OCI-M2 (cell line): ENCODE data around the gene SLC27A5.
"Not testable (repeated sequence)": the region's sequence is repeated elsewhere in the genome, so short reads cannot be mapped to it uniquely, and the experiment has no call there.

Experiments used
- DNase-seq: peaks from one replicate; lab custom pipeline; 2025; ENCODE audit not compliant: unreplicated experiment; lab: John Stamatoyannopoulos, UW

SLC27A5 gene

DNA sequence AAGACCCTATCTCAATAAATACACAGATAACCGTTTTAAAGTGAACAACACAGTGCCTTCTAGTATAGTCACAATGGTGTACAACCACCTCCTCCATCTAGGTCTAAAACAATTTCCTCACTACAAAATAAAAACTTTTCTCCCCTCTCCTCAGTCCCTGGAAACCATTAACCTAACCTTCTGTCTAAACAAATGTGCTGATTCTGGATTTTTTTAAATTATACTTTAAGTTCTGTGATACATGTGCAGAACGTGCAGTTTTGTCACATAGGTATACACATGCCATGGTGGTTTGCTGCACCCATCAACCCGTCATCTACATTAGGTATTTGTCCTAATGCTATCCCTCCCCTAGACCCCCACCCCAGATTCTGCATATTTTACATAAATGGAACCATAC lies 17.6 kb upstream of the SLC27A5 start:
- no peak for DNase-seq

DNA sequence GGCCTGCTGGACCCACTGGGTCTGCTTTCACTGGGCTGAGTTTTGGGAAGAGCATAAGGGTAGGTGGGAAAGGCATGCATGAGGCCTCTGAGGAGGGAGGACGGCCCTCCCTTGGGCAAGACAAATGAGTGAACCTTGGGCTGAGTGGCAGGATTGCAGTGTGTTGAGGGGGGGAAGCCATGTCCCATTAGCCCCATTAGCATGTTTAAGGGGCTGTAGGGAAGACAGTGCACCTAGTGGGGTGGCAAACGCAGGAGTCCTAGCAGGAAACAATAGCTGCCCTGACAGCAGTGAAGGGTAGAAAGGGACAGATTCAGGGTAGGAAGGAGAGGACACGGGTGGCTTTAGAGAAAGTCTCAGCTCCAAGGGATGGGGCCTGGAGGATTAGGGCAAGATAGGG lies 10.9 kb upstream of the SLC27A5 start:
- no peak for DNase-seq

DNA sequence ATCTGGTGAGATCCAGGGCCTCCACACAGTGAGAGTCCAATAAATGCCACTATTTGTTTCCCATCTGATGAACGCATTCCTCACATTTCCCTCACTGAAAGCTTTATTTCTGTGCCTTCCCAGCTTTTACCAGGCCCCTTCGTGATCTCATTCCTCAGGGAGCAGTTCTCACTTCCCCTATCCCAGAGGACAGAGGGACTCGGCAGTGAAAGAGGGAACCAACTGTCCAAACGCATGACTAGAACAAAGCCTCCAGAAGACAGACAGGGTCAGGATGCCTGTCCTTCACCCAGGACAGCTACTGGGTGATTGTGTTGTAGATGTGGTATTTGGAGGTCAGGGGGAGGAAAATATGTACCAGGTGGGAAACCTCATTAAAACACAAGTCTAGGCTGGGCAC lies 9.9 kb upstream of the SLC27A5 start:
- DNase-seq = no peak

DNA sequence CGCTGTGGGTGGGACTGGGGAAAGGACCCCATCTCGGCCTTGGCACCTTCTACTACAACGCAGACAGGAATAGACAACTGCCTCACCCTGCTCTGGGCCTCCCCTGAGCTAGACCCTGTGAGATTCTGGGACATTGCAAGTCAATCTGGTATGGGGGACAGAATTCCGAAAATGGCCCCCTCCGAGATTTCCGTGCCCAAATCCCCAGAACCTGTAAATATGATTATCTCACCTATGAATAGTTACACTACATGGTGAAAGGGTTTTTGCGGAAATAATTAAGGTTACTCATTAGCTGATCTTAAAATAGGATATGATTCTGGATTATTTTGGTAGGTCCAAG lies 8.4 kb upstream of the SLC27A5 start:
- no peak for DNase-seq

DNA sequence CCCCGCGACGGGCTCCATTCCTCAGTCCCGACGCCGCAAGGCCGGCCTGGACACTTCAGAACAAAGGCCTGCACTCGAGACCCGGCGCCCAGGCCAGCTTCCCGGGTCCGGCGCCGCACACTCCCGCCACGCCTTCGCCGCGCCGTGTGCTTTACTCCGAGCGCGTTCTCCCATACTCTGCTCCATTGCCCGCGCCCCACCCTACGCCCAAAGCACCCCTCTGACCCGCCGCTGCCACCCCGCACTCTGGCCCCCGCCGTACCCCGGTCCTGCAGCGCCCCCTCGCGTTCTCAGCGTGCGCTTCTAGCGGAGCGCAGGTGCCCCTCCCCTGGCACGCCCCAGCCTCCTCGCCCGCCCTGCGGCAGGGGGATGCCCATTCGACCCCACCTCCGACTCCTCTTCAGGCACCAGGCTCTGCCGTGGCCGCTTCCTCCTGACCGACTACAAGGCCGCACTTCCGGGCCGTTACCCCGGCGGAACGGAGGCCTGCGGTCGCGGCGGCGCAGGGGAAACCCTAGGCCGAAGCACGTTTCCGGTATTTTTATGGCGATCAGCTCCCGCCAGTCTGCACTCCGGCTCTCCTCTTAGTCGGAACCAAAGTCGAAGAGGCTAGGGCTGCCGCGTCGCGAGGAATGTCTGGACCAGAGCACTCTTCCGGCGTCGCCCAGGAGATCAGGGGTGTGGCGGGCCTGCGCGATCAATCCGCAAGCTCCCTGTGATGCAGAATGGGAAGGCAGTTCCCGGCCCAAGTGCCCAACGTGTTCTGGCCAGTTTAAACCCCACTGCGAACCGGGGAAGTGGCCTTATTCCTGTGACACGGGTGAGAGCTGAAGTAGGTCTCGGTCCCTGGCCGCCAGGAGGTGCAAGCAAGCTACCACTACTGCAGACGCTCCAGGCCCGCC lies 7.8 kb upstream of the SLC27A5 start, which contains the start of gene ZBTB45:
TSS of gene ZBTB45 (minus strand) at position 456 of the 902 bp plus-strand sequence. CDS start 2,137 bp downstream, outside the sequence.
- DNase-seq = peak; percentile 89

DNA sequence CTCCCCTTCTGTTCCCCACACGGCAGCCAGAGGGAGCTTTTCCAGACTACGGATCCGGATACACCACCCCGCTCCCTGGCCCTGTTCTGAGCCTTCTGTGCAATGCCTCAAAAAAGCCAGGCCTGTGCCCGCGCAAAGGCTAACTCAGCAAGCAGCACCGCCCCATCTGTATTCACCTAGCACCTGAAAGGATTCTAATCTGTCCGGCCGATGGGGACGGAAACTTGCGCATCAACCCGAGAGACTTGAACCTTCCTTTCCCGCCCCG lies 7.2 kb upstream of the SLC27A5 start:
- no peak for DNase-seq

DNA sequence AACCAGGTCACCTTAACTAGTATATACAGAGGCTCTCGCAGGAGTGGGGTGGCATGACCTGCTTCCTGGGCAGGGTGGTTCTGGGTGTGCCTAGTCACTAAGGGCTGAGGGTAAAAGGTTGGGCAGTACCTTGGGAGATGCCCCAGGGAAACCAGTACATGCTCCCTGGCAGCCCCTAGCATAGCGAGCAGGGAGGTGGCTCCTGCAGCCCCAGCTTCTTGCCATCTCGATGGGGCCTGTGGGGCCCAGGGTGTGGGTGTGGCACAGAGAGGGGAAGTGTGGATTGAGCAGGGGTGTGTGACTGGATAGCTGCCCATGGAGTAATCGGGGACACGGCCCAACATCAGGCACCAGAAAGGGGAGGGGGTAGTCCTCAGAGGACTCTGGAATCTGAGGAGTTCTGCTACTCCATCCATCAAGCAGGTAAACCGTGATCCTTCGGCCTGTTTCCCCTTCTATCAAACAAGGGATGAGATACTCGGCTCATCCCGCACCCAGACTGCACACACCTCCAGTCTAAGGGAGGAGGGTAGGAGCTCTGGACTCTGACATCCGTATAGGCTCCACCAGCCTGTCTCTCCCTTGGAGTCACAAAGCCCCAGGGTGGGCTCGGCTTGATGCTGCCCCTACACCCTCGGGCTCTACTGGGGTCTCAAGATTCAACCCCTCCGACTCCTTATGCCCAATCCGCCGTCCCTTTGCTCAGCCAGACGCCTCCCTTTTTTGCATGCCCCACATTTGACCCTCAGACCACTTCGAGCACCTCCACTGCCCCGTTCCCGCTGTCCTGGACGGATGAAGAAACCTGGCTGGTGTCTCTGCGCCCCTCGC lies 6.7 kb upstream of the SLC27A5 start:
- DNase-seq = no peak

DNA sequence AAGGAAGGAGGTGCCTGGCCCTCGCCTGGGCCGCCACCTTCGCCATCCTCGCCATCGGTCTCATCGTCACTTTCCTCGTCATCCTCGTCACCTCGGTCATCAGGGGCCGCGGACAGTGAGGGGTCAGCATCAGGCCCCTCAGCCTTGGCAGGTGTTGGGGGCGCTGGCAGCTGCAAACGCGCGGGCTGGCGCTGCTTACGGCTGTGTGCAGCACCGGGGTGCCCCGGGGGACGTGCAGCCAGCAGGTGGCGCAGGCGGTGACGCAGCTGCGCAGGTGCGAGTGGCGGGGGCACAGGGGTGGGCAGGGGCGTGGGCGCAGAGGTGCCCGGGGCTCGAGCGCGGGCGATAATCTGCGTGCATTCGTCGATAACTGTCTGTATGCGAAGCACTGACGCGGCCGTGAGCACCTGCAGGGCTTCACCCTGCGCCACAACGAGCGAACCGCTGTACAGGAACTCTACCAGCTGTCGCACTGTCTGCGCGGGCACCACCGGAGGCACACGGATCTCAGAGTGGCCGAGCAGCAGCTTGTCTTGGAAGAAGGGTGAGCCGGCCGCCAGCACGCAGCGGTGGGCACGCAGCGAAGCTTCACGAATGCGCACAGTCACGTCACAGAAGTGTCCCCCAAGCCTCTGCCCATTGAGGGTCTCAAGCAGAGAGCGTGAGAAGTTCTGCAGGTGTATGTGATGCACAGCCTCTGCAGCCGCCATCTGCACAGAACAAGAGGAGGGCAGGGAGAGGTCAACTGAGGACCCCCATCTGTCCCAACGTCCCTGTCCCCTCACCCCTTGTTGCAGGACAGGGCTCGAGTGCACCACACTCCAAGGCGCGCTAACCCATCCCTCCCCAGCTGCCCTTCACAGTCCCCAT lies 5.4 kb upstream of the SLC27A5 start:
- DNase-seq = no peak

DNA sequence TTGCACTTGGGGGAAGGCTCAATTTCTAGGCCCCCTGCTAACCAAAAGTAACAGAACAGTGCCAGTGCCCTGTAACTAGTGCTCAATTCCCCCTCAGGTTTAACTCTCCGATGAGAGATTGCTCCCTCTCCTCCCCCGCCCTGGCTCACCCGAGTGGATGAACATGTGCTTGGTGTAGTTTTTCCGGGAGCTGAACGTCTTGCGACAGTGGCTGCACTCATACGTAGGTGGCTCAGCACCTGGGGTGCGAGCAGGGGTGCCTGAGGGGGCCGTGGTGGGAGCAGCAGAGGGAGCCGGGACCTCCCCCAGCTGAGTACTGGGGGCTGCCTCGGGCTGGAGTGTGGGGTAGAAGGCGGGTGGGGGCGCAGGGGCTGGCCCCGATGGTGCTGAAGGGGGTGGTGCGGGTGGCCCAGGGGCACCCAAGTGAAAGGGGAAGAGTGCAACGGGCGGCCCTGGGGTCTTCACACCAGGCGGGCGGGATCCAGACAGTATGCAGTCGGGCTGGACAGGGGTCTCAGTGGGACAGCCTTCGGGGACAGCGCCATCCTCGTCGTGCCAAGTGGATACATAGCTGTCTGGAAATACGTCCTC lies 4.5 kb upstream of the SLC27A5 start:
- no peak for DNase-seq

DNA sequence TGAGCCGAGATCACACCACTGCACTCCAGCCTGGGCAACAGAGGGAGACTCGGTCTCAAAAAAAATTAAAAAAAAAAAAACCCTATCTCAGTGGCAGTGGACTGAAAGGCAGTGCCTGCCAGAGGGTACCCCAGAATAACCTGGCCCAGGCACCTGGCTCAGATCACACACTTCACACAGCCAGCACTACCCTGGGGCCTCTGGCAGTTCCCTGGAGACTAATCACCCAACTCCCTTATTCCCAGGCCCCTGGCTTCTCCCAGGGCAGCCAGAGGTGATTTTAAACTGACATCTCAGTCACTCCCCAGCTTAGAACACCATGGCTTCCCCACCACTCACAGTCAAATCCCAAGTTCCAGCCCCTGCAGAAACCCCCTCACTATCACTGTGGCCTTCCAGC lies 3.5 kb upstream of the SLC27A5 start:
- DNase-seq = no peak

DNA sequence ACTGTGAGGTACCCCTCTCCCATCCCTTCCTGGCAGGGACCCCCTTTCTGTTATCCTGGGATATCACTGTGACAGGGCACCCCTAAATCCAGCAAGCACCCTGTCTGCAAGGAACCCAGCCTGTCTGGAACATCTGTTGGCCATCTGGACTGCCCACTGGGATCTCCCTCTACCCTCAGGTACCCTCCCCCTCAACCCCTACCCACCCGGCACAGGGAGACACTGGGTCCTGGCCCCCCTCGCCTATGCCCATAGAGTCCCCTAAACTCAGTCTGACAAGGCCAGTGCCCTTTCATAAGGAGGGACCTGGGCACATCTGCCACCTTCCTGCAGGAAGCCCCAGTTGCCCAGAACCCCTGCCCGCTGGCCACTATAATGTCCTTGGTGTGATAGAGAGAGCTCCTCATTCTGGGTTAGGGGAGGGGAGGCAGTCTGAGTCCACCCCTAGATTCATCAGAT lies 2.8 kb upstream of the SLC27A5 start:
- no peak for DNase-seq

DNA sequence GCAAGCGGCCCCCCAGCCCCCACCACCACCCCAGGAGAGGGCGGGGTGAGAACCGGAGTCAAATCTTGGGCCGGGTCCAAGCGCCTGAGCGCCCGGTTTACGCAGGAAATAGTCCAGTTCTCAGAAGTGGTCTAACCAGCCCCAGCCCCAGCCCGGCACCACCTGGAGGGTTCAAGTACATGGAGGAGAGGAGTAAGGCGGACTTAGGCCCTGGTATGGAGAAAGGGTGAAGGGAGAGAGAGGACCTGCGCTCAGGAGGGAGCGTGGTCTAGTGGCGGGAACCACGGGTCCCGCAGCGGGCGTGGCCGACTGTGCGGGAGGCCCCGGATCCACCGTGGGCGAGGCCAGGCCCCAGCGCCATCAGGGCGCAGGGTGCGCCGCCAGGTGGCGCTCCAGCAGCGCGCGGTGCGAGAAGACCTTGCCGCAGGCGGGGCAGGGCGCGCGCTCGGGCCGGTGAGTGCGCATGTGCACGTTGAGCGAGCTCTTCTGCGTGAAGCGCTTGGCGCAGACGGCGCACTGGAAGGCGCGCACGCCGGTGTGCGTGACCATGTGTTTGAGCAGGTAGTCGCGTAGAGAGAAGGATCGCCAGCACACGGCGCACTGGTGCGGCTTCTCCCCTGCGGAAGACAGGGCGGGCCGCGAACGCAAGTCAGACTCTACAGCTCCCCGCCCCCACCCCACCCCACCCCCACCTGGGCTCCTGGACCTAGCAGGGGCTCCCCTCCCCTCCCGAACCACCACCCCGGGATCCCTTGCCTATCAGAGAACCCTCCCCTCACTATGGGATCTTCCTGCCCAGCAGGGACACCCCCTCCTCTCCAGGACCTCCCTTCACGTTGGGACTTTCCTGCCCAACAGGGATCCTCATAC lies 2.1 kb upstream of the SLC27A5 start:
- no peak for DNase-seq

DNA sequence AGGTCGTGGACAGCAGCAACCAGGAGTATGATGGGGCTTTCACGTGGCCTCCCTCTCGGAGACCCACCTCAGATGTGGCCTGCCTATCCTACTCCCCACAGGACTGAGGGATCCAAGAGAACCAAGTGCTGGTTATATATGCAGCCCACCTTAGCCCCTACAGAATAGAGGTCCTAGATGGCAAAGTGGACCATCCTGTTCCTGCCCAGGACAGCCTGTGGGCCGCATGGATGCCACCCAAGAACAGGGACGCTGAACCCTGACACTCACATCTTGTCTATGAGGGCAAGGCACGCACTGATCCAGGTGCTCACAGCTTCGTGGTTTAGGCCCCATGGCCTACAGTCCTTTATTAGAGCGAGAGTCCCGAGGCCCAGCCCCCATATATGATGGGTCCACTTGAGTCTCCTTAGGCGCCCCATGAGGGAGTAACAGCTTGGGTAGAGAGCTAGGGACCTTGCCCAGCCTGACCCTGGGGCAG lies 1.5 kb upstream of the SLC27A5 start:
- DNase-seq = no peak

DNA sequence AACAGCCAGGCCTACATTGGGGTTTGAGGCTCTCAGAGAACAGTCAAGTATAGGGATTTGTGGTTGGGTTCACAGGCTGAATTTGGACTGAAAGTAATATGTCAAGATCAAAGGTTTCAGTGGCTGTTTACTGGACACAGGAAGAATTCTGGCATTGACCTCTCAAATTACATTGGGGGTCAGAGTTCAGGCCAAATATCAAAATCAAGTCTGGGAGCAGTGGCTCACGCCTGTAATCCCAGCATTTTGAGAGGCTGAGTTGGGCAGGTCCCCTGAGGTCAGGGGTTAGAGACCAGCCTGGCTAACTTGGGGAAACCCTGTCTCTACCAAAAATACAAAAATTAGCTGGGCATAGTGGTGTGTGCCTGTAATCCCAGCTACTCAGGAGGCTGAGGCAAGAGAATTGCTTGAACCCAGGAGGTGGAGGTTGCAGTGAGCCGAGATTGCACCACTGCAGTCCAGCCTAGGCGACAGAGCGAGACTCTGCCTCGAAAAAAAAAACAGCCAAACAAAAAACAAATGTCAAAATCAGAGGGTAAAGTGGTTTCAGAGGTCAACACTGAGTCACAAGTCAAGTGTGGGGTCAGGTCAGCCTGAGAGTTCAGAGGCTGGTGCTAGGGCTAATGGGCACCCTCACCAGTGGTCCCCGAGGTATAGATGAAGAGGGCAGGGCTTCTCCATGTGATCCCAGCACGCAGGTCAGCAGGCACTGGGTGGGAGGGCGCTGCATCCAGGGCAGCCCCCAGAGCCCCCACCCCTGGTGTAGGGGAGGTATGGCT lies 1.5 kb downstream of the SLC27A5 start:
- DNase-seq = no peak

DNA sequence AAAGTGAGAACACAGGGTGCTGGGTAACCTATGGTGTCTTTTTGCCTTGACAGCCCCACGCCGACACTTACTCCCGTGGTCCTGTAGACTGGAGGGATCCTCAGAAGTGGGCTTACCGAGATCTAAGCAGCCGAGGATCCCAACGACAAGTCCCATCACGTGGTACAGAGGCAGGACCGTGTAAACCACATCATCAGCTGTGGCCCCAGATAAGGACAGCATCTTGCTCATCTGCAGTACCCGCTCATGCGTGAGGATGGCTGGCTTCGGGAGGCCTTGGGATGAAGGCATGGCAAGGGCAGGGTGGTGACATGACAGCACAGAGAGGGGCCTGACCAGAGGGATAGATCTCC lies 2.1 kb downstream of the SLC27A5 start:
- peak; percentile 74 for DNase-seq

DNA sequence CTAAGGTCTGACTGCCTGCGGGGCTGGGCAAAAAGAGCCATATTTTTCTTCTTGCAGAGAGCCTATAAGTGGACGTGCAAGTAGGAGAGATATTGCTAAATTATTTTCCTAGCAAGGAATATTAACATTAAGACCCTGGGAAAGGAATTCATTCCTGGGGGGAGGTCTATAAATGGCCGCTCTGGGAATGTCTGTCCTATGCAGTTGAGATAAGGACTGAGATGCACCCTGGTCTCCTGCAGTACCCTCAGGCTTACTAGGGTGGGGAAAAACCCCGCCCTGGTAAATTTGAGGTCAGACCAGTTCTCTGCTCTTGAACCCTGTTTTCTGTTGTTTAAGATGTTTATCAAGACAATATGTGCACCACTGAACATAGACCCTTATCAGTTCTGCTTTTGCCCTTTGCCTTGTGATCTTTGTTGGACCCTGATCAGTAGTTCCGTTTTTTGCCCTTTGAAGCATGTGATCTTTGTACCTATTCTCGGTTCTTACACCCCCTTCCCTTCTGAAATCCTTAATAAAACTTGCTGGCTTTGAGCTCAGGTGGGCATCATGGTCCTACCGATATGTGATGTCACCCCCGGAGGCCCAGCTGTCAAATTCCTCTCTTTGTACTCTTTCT lies 4.1 kb downstream of the SLC27A5 start:
- DNase-seq = not testable (repeated sequence)

DNA sequence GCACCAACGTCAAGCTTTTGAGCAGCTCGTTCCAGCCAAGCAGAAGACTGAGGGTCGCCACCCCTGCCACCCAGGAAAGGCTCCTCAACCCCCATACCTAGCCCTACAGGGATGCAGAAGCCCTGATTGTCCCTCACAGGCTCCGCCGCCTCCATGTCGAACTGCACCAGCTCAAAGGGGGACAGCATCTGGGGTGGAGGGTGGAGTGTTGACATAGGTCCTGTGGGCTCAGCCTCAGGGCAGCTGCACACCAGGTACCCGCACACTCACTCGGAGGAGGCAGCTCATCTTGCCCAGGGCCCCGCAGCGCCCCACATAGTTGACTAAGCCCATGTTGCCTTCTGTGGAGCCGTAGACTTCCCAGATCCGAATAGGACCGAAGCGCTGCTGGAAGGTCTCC lies 11.6 kb downstream of the SLC27A5 start:
- no peak for DNase-seq

DNA sequence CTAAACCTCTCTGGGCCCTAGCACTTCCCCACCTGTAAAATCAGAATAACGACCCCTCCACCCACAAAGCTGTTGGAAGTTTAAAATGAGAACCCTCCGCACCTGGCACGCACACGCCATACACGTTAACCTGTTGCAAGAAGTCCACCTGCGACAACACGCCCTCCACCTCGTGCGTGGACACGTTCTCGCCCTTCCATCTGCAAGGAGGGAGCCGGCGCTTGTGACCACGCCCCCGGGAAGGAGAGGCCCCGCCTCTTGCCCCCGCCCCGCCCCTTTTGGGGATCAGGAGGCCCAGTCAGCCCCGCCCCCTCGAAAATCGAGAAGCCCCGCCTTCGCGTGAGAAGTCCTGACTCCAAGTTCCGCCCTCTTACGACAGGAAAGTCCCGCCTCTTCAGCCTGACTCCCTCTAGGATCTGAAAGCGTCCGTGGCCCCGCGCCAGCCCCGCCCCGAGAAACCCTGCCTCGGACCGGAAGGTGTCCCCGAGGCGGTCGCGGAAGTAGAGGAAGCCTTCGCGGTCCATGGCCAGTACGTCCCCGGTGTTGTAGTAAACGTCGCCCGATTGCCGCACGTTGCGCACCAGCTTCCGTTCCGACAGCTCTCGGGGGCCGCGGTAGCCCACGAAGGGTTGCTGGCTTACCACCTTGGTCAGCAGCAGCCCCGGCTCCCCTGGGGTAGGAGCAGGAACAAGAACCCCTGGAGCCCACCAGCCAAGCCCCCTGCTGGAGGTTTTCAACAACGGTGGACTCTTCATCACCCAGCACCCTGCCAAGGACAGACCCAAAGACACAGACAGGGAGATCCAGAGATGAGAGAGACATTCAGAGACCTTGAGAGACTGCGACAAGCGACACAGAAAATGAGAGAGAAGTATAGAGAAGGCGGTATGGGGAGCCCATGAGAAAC lies 12.5 kb downstream of the SLC27A5 start:
- peak; percentile 93 for DNase-seq
